Thyroid gland (tissue), 4 donors: ENCODE data around the gene PKNOX2. TPM values are rescaled to one million over a fixed set of nuclear protein-coding genes. Genes with fewer than 3 reads are reported as not detected.

Experiments
- DNase-seq, 2 donors: peaks; one replicate each; pipeline ENCODE4 v3.0.0-alpha.2; 2019
- H3K27ac ChIP-seq, 3 donors: fragments of 200-600 bp; sonication (generic); 1 replicate in 2 of 3; 2 replicates in 1 of 3; pipeline ENCODE4 v1.5.1; 2016 to 2019; ENCODE audit warnings: mild to moderate bottlenecking in 1 of 3, moderate library complexity in 1 of 3
- H3K27me3 ChIP-seq: fragments of 200-600 bp; sonication (generic); one replicate; pipeline ENCODE4 v1.5.1; 2019
- H3K36me3 ChIP-seq, 2 donors: fragments of 200-600 bp; sonication (generic); one replicate each; pipeline ENCODE4 v1.5.1; 2016 to 2019
- H3K4me1 ChIP-seq, 2 donors: fragments of 200-600 bp; sonication (generic); one replicate each; pipeline ENCODE4 v1.5.1; 2017 to 2019
- H3K4me3 ChIP-seq, 3 donors: fragments of 200-600 bp; sonication (generic); replicated peaks in 1 of 3; 1 replicate in 2 of 3; 2 replicates in 1 of 3; pipeline ENCODE4 v1.5.1; 2016; ENCODE audit warnings: mild to moderate bottlenecking in 1 of 3
- H3K9me3 ChIP-seq: fragments of 200-600 bp; sonication (generic); one replicate; pipeline ENCODE4 v1.5.1; 2017
- CTCF ChIP-seq, 6 experiments: fragments of 200-600 bp in 3 of 6; fragments of 450-650 bp in 3 of 6; sonication (generic) in 3 of 6; IDR thresholded peaks; one replicate each; pipeline ENCODE4 v1.5.1; 2016 to 2019; ENCODE audit warnings: antibody characterized with exemption in 6 of 6, mild to moderate bottlenecking in 2 of 6, inconsistent platforms in 1 of 6, moderate library complexity in 1 of 6
- POLR2A ChIP-seq, 2 donors: fragments of 450-650 bp; IDR thresholded peaks; one replicate each; pipeline ENCODE4 v1.6.1; 2017; ENCODE audit warnings: antibody characterized with exemption in 2 of 2, mild to moderate bottlenecking in 2 of 2, moderate library complexity in 1 of 2
- WGBS, 2 donors: methylation state at CpG; one replicate each; pipeline ENCODE4 v1.1.5; 2017; 5-methylcytosine and 5-hydroxymethylcytosine counted together
- intact Hi-C: fragments of 100-400 bp; cut with DNase I; formaldehyde crosslinking; loops from one replicate; pipeline ENCODE4 v1.15.1; 2023
- total RNA-seq, 4 donors: library from RNA; depleted of rRNA; stranded (reverse); fragments of >200 nt; gene quantifications; one replicate each; pipeline ENCODE4 v1.2.3, GENCODE V29; 2016

Gene PKNOX2
- total RNA-seq, 4 donors from 2014 or later, result 6.3 to 28.0 (median 18.7) TPM

GRCh38 chr11:125365196-125365931 is 200.8 kb downstream of the PKNOX2 start:
- H3K4me1 ChIP-seq, result no peaks in the 10 kb centered on the region
- no peak overlapping the region for H3K27ac ChIP-seq
- peaks cover 0 to 5% of the 10 kb centered on the region in 2 donors for H3K36me3 ChIP-seq
- no peaks in the 10 kb centered on the region for H3K27me3 ChIP-seq
- 84 to 87% methylated on average over 7 of the region's 7 CpGs for WGBS, 2 donors
- TF ChIP-seq CTCF (IDR thresholded peaks at IDR 0.05), result no peak
- no peak for TF ChIP-seq POLR2A (IDR thresholded peaks at IDR 0.05)
- intact Hi-C loops, result no loop called here
- no peaks in the 10 kb centered on the region for H3K9me3 ChIP-seq
- H3K4me3 ChIP-seq, result no peak overlapping the region
- no peak for DNase-seq

- 93 to 95% methylated on average over 8 of the region's 8 CpGs for WGBS, 2 donors
- TF ChIP-seq POLR2A (IDR thresholded peaks at IDR 0.05), result no peak
- TF ChIP-seq CTCF (IDR thresholded peaks at IDR 0.05), result no peak
- DNase-seq, result no peak
These were observed 203.2 kb downstream of the PKNOX2 start for GRCh38 chr11:125367710-125368109.

GRCh38 chr11:125368757-125369156 is 204.2 kb downstream of the PKNOX2 start:
- Histone ChIP-seq H3K4me1 (no peaks in the 10 kb centered on the region), H3K4me3 (no peak overlapping the region), H3K27me3 (no peaks in the 10 kb centered on the region), H3K36me3 (peaks cover 0 to 5% of the 10 kb centered on the region in 2 donors), H3K27ac (no peak overlapping the region), H3K9me3 (no peaks in the 10 kb centered on the region)
- intact Hi-C loops, result no loop called here
- DNase-seq, result no peak
- WGBS, 2 donors, result 96 to 98% methylated on average over 4 of the region's 4 CpGs
- TF ChIP-seq CTCF (IDR thresholded peaks at IDR 0.05) (no peak), POLR2A (IDR thresholded peaks at IDR 0.05) (no peak)

More at GRCh38 chr11:125367710-125368109, 203.2 kb downstream of the PKNOX2 start:
- Histone ChIP-seq H3K9me3 (no peaks in the 10 kb centered on the region), H3K36me3 (peaks cover 0 to 5% of the 10 kb centered on the region in 2 donors), H3K27ac (no peak overlapping the region), H3K4me3 (no peak overlapping the region), H3K4me1 (no peaks in the 10 kb centered on the region), H3K27me3 (no peaks in the 10 kb centered on the region)
- intact Hi-C loops, result no loop called here

- DNase-seq, result no peak
- peaks cover 0 to 2% of the 10 kb centered on the region in 2 donors for H3K4me1 ChIP-seq
- H3K4me3 ChIP-seq, result no peak overlapping the region
- 89 to 96% methylated on average over 6 of the region's 6 CpGs for WGBS, 2 donors
- H3K9me3 ChIP-seq, result no peaks in the 10 kb centered on the region
- no peak overlapping the region for H3K27ac ChIP-seq
- H3K36me3 ChIP-seq, result peaks cover 0 to 5% of the 10 kb centered on the region in 2 donors
- no peaks in the 10 kb centered on the region for H3K27me3 ChIP-seq
- no peak for TF ChIP-seq POLR2A (IDR thresholded peaks at IDR 0.05)
- TF ChIP-seq CTCF (IDR thresholded peaks at IDR 0.05), result no peak
- intact Hi-C loops, result no loop called here
These were observed 205.3 kb downstream of the PKNOX2 start for GRCh38 chr11:125369808-125370207.

GRCh38 chr11:125370561-125371389 is 206.2 kb downstream of the PKNOX2 start:
- 74 to 78% methylated on average over 17 to 18 of the region's 18 CpGs for WGBS, 2 donors
- Histone ChIP-seq H3K27me3 (no peaks in the 10 kb centered on the region), H3K9me3 (no peaks in the 10 kb centered on the region), H3K27ac (no peak overlapping the region), H3K36me3 (peaks cover 0 to 5% of the 10 kb centered on the region in 2 donors), H3K4me3 (no peak overlapping the region), H3K4me1 (peaks cover 4 to 12% of the 10 kb centered on the region in 2 donors)
- intact Hi-C loops, result no loop called here
- no peak for DNase-seq
- TF ChIP-seq POLR2A (IDR thresholded peaks at IDR 0.05) (no peak), CTCF (IDR thresholded peaks at IDR 0.05) (no peak)
